SU-DHL-6 (cell line): ENCODE measurements around the gene PTPN4.

Experiments
- H2AFZ ChIP-seq: fragments of 200-600 bp; sonication (generic); 2 replicates; pipeline ENCODE4 v1.6.1; 2014; ENCODE audit warnings: low read depth, mild to moderate bottlenecking, moderate library complexity, mixed read lengths, antibody characterized with exemption, low read length; ENCODE audit not compliant: severe bottlenecking
- H3F3A ChIP-seq: fragments of 200-600 bp; shearing (Covaris generic); 2 replicates; pipeline ENCODE4 v1.6.0; 2016; ENCODE audit warnings: antibody characterized with exemption, mild to moderate bottlenecking; ENCODE audit not compliant: insufficient read depth
- H3K27ac ChIP-seq: fragments of 200-600 bp; sonication (generic); 2 replicates; pipeline ENCODE4 v1.5.1; 2016; ENCODE audit warnings: low read depth, mild to moderate bottlenecking, low read length, moderate library complexity, mixed read lengths
- H3K27me3 ChIP-seq: fragments of 200-600 bp; sonication (generic), shearing (Covaris generic); 2 replicates; pipeline ENCODE4 v1.6.0; 2014; ENCODE audit warnings: mild to moderate bottlenecking, low read length
- H3K36me3 ChIP-seq: fragments of 200-600 bp; sonication (generic); 2 replicates; pipeline ENCODE4 v1.6.1; 2014; ENCODE audit warnings: mild to moderate bottlenecking, low read length, mixed read lengths
- H3K4me2 ChIP-seq: fragments of 300-600, 200-600 bp; shearing (Covaris generic), sonication (generic); 2 replicates; pipeline ENCODE4 v1.6.0; 2014; ENCODE audit warnings: low read length, low read depth, mild to moderate bottlenecking; ENCODE audit not compliant: poor library complexity, severe bottlenecking
- H3K4me3 ChIP-seq: fragments of 200-600 bp; sonication (generic); 2 replicates; pipeline ENCODE4 v1.5.1; 2014; ENCODE audit warnings: antibody characterized with exemption, low read length, mild to moderate bottlenecking, mixed read lengths; ENCODE audit not compliant: insufficient read depth, poor library complexity, severe bottlenecking
- H3K79me2 ChIP-seq: fragments of 200-600 bp; sonication (generic); 2 replicates; pipeline ENCODE4 v1.6.1; 2014; ENCODE audit warnings: mild to moderate bottlenecking, low read length, moderate library complexity; ENCODE audit not compliant: insufficient read depth
- H3K9ac ChIP-seq: fragments of 200-600 bp; sonication (generic); 2 replicates; pipeline ENCODE4 v1.7.0; 2014; ENCODE audit warnings: mild to moderate bottlenecking, low read length
- H3K9me2 ChIP-seq: fragments of 200-600 bp; sonication (generic); replicated peaks from 2 replicates; pipeline ENCODE4 v1.6.1; 2014; ENCODE audit warnings: low read length; ENCODE audit not compliant: insufficient read depth
- H3K9me3 ChIP-seq: fragments of 200-600 bp; sonication (generic); 2 replicates; pipeline ENCODE4 v1.6.1; 2014; ENCODE audit warnings: low read length, mixed read lengths; ENCODE audit not compliant: insufficient read depth
- H4K20me1 ChIP-seq: fragments of 200-600 bp; sonication (generic); 2 replicates; pipeline ENCODE4 v1.6.1; 2014; ENCODE audit warnings: low read depth, mild to moderate bottlenecking, antibody characterized with exemption, low read length, moderate library complexity, mixed read lengths
- EZH2phosphoT487 ChIP-seq: fragments of 200-600 bp; sonication (generic), shearing (Covaris generic); conservative IDR thresholded peaks from 2 replicates; pipeline ENCODE4 v1.6.1; 2018; ENCODE audit warnings: mild to moderate bottlenecking, antibody characterized with exemption, low read length, moderate library complexity, mixed read lengths
- TF ChIP-seq, protein P1 (sequence below): fragments of 200-600 bp; sonication (generic); IDR thresholded peaks from one replicate; pipeline ENCODE4 v1.5.1; 2017; ENCODE audit warnings: antibody characterized with exemption, mild to moderate bottlenecking, low read length, moderate library complexity; ENCODE audit not compliant: insufficient read depth, poor library complexity, severe bottlenecking

PTPN4 gene

DNA sequence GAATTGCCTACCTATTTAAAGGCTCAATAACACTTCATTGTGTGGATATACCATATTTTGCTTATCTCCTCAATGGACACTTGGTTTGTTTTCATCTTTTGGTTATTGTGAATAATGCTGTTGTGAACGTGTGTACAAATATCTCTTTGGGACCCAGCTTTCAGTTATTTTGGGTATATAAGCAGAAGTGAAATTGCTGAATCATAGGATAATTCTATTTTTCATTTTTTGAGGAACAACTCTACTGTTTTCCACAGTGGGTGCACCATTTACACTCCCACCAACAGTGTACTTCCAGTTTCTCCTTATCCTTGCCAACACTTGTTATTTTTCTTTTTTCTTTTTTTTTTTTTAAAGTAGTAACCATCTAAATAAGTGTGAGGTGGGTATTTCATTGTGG is 29.0 kb downstream of the PTPN4 start:
- Histone ChIP-seq H4K20me1 (no peaks in the 10 kb centered on the region), H2AFZ (no peak overlapping the region), H3K79me2 (0 out of 2 replicates have a peak, but pooled peaks cover 12% of the 10 kb centered on the region), H3K9me2 (no peaks in the 10 kb centered on the region), H3F3A (no peaks in the 10 kb centered on the region), H3K27ac (no peak overlapping the region), H3K4me3 (no peak overlapping the region), H3K9me3 (peaks cover 24% of the 10 kb centered on the region; the same call in 1 of the 2 replicates), H3K36me3 (peaks cover 3% of the 10 kb centered on the region; the same call in 1 of the 2 replicates), H3K4me2 (no peak overlapping the region), H3K9ac (no peak overlapping the region), H3K27me3 (no peaks in the 10 kb centered on the region)
- TF ChIP-seq EZH2phosphoT487, result no peak
- TF ChIP-seq, protein P1, sequence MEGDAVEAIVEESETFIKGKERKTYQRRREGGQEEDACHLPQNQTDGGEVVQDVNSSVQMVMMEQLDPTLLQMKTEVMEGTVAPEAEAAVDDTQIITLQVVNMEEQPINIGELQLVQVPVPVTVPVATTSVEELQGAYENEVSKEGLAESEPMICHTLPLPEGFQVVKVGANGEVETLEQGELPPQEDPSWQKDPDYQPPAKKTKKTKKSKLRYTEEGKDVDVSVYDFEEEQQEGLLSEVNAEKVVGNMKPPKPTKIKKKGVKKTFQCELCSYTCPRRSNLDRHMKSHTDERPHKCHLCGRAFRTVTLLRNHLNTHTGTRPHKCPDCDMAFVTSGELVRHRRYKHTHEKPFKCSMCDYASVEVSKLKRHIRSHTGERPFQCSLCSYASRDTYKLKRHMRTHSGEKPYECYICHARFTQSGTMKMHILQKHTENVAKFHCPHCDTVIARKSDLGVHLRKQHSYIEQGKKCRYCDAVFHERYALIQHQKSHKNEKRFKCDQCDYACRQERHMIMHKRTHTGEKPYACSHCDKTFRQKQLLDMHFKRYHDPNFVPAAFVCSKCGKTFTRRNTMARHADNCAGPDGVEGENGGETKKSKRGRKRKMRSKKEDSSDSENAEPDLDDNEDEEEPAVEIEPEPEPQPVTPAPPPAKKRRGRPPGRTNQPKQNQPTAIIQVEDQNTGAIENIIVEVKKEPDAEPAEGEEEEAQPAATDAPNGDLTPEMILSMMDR, result no peak

DNA sequence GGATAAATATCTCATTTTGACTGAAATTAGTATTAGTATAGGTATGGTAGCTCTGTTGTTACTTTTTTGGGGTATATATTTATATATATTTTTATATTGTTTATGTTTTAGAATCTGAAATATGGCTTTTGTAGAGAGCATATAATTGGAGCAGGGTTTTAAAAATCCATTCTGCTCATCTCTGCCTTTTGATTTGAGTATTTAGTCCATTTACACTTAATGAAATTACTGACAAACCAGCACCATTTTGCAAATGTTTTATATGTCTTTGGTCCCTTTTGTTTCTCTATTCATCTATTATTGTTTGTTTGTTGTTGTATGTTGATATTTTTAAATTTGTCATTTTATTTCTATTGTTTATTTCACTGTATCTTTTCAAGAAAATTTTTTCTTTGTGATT is 30.7 kb downstream of the PTPN4 start:
- no peak overlapping the region for H3K9ac ChIP-seq
- H3K27me3 ChIP-seq, result no peaks in the 10 kb centered on the region
- 0 out of 2 replicates have a peak, but pooled peaks cover 12% of the 10 kb centered on the region for H3K79me2 ChIP-seq
- H3K9me3 ChIP-seq, result peaks cover 35% of the 10 kb centered on the region; the same call in 1 of the 2 replicates
- H2AFZ ChIP-seq, result no peak overlapping the region
- H3K4me2 ChIP-seq, result no peak overlapping the region
- TF ChIP-seq, protein P1, result no peak
- no peak for TF ChIP-seq EZH2phosphoT487
- peaks cover 3% of the 10 kb centered on the region; the same call in 1 of the 2 replicates for H3K36me3 ChIP-seq
- H3F3A ChIP-seq, result no peaks in the 10 kb centered on the region
- H3K9me2 ChIP-seq, result no peaks in the 10 kb centered on the region
- H4K20me1 ChIP-seq, result no peaks in the 10 kb centered on the region
- H3K4me3 ChIP-seq, result no peak overlapping the region
- no peak overlapping the region for H3K27ac ChIP-seq

DNA sequence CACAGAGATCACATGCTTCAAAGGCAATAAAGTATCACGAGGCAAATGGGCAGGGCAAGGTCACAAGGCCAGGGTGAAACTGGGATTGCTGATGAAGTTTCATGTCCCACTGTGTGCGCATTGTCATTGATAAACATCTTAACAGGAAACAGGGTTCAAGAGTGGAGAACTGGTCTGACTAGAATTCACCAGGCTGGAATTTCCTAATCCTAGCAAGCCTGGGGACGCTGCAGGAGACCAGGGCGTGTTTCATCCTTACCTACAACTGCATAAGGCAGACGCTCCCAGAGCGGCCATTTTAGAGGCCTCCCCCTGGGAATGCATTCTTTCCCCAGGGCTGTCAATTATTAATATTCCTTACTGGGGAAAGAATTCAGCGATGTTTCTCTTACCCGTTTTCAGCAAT is 33.2 kb downstream of the PTPN4 start:
- H3K36me3 ChIP-seq, result peaks cover 3% of the 10 kb centered on the region; the same call in 1 of the 2 replicates
- H3K4me2 ChIP-seq, result no peak overlapping the region
- H3K9ac ChIP-seq, result no peak overlapping the region
- peaks cover 35% of the 10 kb centered on the region; the same call in 1 of the 2 replicates for H3K9me3 ChIP-seq
- no peaks in the 10 kb centered on the region for H3K9me2 ChIP-seq
- H3K27ac ChIP-seq, result no peak overlapping the region
- no peaks in the 10 kb centered on the region for H3F3A ChIP-seq
- H2AFZ ChIP-seq, result no peak overlapping the region
- no peak overlapping the region for H3K4me3 ChIP-seq
- H3K27me3 ChIP-seq, result no peaks in the 10 kb centered on the region
- TF ChIP-seq EZH2phosphoT487, result no peak
- TF ChIP-seq, protein P1, result no peak
- peaks cover 8% of the 10 kb centered on the region; the same call in 1 of the 2 replicates for H3K79me2 ChIP-seq
- peaks cover 7% of the 10 kb centered on the region; the same call in 1 of the 2 replicates for H4K20me1 ChIP-seq
